RWPE2 (cell line): ENCODE measurements around the gene SHROOM3.

Source experiments
- ATAC-seq: fragments of 200-7000 bp; cut with Tn5 transposase; 3 replicates; pipeline ENCODE4 v1.9.1; 2021; ENCODE audit warnings: low read depth
- DNase-seq: peaks from one replicate; pipeline ENCODE4 v3.0.0-alpha.2; 2020; ENCODE audit warnings: low spot score
- H3K27ac ChIP-seq: fragments of 450-650 bp; 2 replicates; pipeline ENCODE4 v1.5.1; 2017; ENCODE audit warnings: mild to moderate bottlenecking; ENCODE audit not compliant: poor library complexity, severe bottlenecking
- H3K27me3 ChIP-seq: fragments of 250-450 bp; sonication (Bioruptor Pico); 2 replicates; pipeline ENCODE4 v1.5.1; 2021; ENCODE audit warnings: mild to moderate bottlenecking, moderate library complexity; ENCODE audit not compliant: insufficient read depth, poor library complexity, severe bottlenecking
- H3K36me3 ChIP-seq: fragments of 250-450 bp; sonication (Bioruptor Pico); 2 replicates; pipeline ENCODE4 v1.5.1; 2020; ENCODE audit warnings: low read depth, mild to moderate bottlenecking, moderate library complexity
- H3K4me1 ChIP-seq: fragments of 250-450 bp; sonication (Bioruptor Pico); 2 replicates; pipeline ENCODE4 v1.5.1; 2021; ENCODE audit warnings: mild to moderate bottlenecking, moderate library complexity; ENCODE audit not compliant: insufficient read depth, poor library complexity, severe bottlenecking
- H3K4me3 ChIP-seq: fragments of 250-450 bp; sonication (Bioruptor Pico); 2 replicates; pipeline ENCODE4 v1.5.1; 2021; ENCODE audit warnings: mild to moderate bottlenecking, moderate library complexity; ENCODE audit not compliant: severe bottlenecking
- H3K9me3 ChIP-seq: fragments of 250-450 bp; sonication (Bioruptor Pico); 2 replicates; pipeline ENCODE4 v1.5.1; 2021; ENCODE audit warnings: mild to moderate bottlenecking, moderate library complexity; ENCODE audit not compliant: severe bottlenecking
- TF ChIP-seq, protein P1 (sequence below): fragments of 450-650 bp; IDR thresholded peaks from one replicate; pipeline ENCODE4 v1.5.1; 2017; ENCODE audit warnings: mild to moderate bottlenecking, moderate library complexity; ENCODE audit not compliant: poor library complexity, severe bottlenecking

The SHROOM3 gene

DNA sequence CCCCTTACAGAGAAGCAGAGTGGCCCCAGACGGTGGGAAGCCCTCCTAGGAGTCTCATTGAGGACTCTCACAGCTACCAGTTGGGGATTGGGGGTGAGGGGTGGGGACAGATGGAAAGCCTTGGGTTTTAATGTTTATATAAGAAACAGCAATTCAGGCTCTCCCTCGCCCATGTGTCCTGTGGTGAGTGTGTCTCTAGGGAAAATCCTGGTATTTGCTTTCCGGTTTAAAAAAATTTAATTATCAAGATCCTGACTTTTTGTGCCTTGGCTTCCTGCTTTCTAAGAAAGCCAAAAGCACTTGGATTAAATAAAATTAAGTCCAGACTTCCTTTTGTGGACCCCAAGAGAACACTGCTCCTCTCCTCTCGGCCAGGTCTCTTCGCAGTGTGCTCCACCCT lies 369.1 kb downstream of the SHROOM3 start:
- Histone ChIP-seq H3K4me3 (no peak overlapping the region), H3K4me1 (peaks cover 9% of the 10 kb centered on the region), H3K27ac (no peak overlapping the region), H3K27me3 (no peaks in the 10 kb centered on the region), H3K9me3 (no peaks in the 10 kb centered on the region), H3K36me3 (no peaks in the 10 kb centered on the region)
- DNase-seq (no peak), ATAC-seq (no peak)
- TF ChIP-seq, protein P1, sequence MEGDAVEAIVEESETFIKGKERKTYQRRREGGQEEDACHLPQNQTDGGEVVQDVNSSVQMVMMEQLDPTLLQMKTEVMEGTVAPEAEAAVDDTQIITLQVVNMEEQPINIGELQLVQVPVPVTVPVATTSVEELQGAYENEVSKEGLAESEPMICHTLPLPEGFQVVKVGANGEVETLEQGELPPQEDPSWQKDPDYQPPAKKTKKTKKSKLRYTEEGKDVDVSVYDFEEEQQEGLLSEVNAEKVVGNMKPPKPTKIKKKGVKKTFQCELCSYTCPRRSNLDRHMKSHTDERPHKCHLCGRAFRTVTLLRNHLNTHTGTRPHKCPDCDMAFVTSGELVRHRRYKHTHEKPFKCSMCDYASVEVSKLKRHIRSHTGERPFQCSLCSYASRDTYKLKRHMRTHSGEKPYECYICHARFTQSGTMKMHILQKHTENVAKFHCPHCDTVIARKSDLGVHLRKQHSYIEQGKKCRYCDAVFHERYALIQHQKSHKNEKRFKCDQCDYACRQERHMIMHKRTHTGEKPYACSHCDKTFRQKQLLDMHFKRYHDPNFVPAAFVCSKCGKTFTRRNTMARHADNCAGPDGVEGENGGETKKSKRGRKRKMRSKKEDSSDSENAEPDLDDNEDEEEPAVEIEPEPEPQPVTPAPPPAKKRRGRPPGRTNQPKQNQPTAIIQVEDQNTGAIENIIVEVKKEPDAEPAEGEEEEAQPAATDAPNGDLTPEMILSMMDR: no peak

DNA sequence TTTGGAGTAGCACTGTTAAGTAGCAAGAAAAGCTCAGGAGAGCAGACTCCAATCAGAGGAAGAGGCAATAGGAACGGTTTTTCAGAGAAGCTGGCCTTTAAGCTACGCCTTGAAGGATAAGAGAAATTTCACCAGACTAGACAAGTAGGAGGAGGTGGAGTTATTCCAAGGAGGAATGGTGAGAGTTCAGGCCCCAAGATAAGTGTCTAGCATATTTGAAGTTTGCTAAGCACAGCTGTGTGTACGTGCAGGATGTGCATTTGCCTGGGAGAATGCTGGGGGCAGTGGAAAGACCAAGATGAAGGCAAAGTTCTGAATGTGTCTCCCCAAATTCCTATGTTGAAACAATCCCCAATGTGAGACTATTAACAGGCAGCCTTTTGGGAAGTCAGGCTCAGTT lies 371.3 kb downstream of the SHROOM3 start:
- Histone ChIP-seq H3K4me1 (peaks cover 9% of the 10 kb centered on the region), H3K36me3 (no peaks in the 10 kb centered on the region), H3K27ac (no peak overlapping the region), H3K27me3 (no peaks in the 10 kb centered on the region), H3K4me3 (no peak overlapping the region), H3K9me3 (no peaks in the 10 kb centered on the region)
- TF ChIP-seq, protein P1: no peak
- ATAC-seq: no peak
- no peak for DNase-seq

DNA sequence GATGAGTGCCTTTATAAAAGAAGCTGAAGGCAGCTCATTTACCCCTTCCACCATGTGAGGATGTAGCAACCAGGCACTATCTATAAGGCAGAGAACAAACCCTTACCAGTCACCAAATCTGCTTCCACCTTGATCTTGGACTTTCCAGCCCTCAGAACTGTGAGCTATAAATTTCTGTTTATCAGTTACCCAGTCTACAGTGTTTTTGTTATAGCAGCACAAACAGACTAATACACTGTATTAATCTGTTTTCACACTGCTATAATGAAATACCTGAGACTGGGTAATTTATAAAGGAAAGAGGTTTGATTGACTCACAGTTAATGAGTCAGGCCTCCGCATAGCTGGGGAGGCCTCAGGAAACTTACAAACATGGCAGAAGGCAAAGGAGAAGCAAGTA lies 371.7 kb downstream of the SHROOM3 start:
- DNase-seq: no peak
- TF ChIP-seq, protein P1: no peak
- peaks cover 9% of the 10 kb centered on the region for H3K4me1 ChIP-seq
- no peaks in the 10 kb centered on the region for H3K9me3 ChIP-seq
- no peaks in the 10 kb centered on the region for H3K36me3 ChIP-seq
- no peak overlapping the region for H3K27ac ChIP-seq
- no peak for ATAC-seq
- no peak overlapping the region for H3K4me3 ChIP-seq
- H3K27me3 ChIP-seq: no peaks in the 10 kb centered on the region

DNA sequence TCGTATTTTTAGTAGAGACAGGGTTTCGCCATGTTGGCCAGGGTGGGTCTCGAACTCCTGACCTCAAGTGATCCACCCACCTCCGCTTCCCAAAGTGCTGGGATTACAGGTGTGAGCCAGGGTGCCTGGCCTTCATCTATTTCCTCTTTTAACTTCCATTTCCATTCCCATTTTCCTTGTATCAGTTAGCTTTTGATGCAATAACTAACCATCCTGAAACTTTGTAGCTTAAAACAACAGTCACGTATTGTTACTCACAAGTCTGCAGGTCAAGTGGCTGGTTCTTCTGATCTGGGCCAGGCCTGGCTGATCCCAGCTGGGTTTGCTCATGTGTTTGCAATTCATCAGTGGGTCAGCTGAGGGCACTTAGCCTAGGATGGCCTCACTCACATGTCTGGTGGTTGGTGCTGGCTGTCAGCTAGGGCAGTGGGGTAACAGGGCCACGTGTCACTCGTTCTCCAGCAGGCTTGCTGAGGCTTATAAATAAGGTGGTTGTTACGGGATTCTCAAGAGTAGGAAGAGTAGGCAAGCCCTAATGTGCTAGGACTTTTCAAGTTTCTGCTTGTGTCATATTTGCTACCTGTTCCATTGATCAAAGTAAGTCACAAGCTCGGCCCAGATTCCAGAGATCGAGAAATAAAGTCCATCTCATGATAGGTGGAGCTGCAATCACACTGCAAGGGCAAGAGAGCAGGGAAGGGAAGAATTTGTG lies 374.7 kb downstream of the SHROOM3 start:
- no peak overlapping the region for H3K27ac ChIP-seq
- no peak for DNase-seq
- no peaks in the 10 kb centered on the region for H3K36me3 ChIP-seq
- H3K4me3 ChIP-seq: no peak overlapping the region
- no peaks in the 10 kb centered on the region for H3K9me3 ChIP-seq
- no peaks in the 10 kb centered on the region for H3K27me3 ChIP-seq
- ATAC-seq: no peak
- no peaks in the 10 kb centered on the region for H3K4me1 ChIP-seq
- TF ChIP-seq, protein P1: no peak

DNA sequence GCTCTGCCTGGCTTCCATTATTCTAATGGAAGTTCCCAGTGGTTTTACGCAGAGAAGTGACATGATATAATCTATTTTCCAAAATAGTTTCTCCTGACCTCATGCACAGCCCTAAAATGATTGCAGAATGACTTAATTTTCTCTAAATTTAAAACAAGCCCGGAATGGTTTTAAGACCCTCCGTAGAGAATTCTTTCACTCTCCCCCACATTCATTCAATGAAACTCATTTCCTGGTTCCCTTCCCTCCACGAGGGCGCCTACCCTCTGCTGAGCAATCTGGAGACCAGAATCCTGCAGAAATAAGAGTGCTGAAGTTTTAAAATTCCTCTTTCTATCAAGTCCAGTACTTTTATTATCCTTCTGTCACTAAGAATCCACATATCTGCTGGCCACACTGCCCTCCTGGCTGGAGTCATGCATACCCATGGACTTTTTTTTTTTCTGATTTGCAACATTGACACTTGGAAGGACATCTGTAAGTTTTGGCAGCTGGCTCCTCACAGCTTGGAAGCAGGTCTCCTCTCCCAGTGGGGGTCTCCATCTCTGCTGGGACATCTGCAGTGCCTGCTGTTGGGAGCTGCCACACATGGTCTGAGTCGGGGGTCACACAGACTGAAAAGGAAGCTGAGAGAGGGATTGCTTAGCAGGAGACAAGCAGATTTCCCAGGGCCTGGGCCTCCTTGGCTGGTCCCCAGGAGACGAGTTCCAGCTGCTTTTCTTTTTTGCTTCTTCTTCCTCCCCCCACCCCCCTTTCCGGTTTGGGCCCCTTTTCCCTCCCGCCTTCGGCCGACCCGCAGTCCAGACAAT lies 376.8 kb downstream of the SHROOM3 start:
- Histone ChIP-seq H3K27me3 (no peaks in the 10 kb centered on the region), H3K27ac (no peak overlapping the region), H3K4me1 (no peaks in the 10 kb centered on the region), H3K4me3 (no peak overlapping the region), H3K9me3 (no peaks in the 10 kb centered on the region), H3K36me3 (no peaks in the 10 kb centered on the region)
- no peak for DNase-seq
- ATAC-seq: no peak
- TF ChIP-seq, protein P1: no peak
